K562 (cell line): Measurements from ENCODE around the gene CLASP2. TPM values are rescaled to one million over a fixed set of nuclear protein-coding genes. Genes with fewer than 3 reads are reported as not detected.

Experiments used
- ATAC-seq: fragments of 200-7000 bp; cut with Tn5 transposase; 3 replicates; pipeline ENCODE4 v1.9.1; 2020; ENCODE audit warnings: moderate library complexity
- BruUV-seq: library from RNA; stranded (reverse); fragments of 400-500 nt; replicated peaks from 2 replicates; lab custom pipeline; 2021; lab: Mats Ljungman, UMichigan
- CTCF ChIA-PET: fragments of 300-600 bp; formaldehyde crosslinking; extraction: SDS; loops from one replicate; lab custom pipeline; 2021; ENCODE audit warnings: low intra/inter-chr PET ratio; lab: Yijun Ruan, JAX
- POLR2A ChIA-PET: fragments of 300-600, 350-650 bp; sonication (Branson Sonifier 250); formaldehyde crosslinking; extraction: SDS; loops from one replicate; lab custom pipeline; 2021; ENCODE audit warnings: antibody characterized with exemption, inconsistent platforms; lab: Yijun Ruan, JAX
- DNase-seq, 4 experiments: peaks; one replicate each; pipeline versions ENCODE4 v3.0.0 to v3.0.0-alpha.2; 2011 to 2018; ENCODE audit warnings: low spot score in 3 of 4, mixed read lengths in 3 of 4; ENCODE audit errors: extremely low read depth in 1 of 4
- FAIRE-seq: peaks from 2 replicates; lab custom pipeline; 2011; peaks lifted over from hg19 to GRCh38; lab: Jason Lieb, UNC
- H2AFZ ChIP-seq: 2 replicates; pipeline ENCODE4 v1.6.0; 2011; ENCODE audit warnings: low read depth, low read length, control low read depth, inconsistent platforms
- H3K27ac ChIP-seq: fragments of 200-600 bp; 3 replicates; pipeline ENCODE4 v1.8.0; 2011; ENCODE audit warnings: low read depth, mild to moderate bottlenecking, control low read depth, inconsistent platforms, low read length, moderate library complexity, mixed read lengths; ENCODE audit errors: extremely low read depth
- H3K27me3 ChIP-seq, 2 experiments: fragments of 300-600 bp in 1 of 2; 2 replicates in 1 of 2; 3 replicates in 1 of 2; pipeline versions ENCODE4 v1.6.0 to v1.8.0; 2011; ENCODE audit warnings: inconsistent platforms in 2 of 2, low read length in 2 of 2, mild to moderate bottlenecking in 1 of 2, mixed read lengths in 1 of 2, moderate library complexity in 1 of 2; ENCODE audit not compliant: control insufficient read depth in 2 of 2, insufficient read depth in 2 of 2
- H3K36me3 ChIP-seq: fragments of 300-600 bp; 3 replicates; pipeline ENCODE4 v1.8.0; 2011; ENCODE audit warnings: mild to moderate bottlenecking, low read length, inconsistent platforms; ENCODE audit not compliant: control insufficient read depth, insufficient read depth
- H3K4me1 ChIP-seq, 2 experiments: fragments of 200-600 bp in 1 of 2; replicated peaks in 1 of 2; 2 replicates in 1 of 2; 3 replicates in 1 of 2; pipeline versions ENCODE4 v1.5.1 to v1.8.0; 2011; ENCODE audit warnings: inconsistent platforms in 2 of 2, low read length in 2 of 2, mild to moderate bottlenecking in 1 of 2, mixed read lengths in 1 of 2, moderate library complexity in 1 of 2; ENCODE audit not compliant: control insufficient read depth in 2 of 2, insufficient read depth in 2 of 2
- H3K4me2 ChIP-seq: 2 replicates; pipeline ENCODE4 v1.6.1; 2011; ENCODE audit warnings: low read length, control low read depth, inconsistent platforms, mixed read lengths; ENCODE audit not compliant: insufficient read depth
- H3K4me3 ChIP-seq: fragments of 200-600 bp; sonication (generic), shearing (Covaris generic); 2 replicates; pipeline ENCODE4 v1.5.1; 2016; ENCODE audit warnings: control low read depth, inconsistent platforms
- H3K79me2 ChIP-seq: fragments of 200-600 bp; 3 replicates; pipeline ENCODE4 v1.8.0; 2011; ENCODE audit warnings: low read length, inconsistent platforms; ENCODE audit not compliant: control insufficient read depth, insufficient read depth
- H3K9ac ChIP-seq, 2 experiments: 2 replicates each; pipeline versions ENCODE4 v1.6.0 to v1.6.1; 2011; ENCODE audit warnings: low read depth in 2 of 2, low read length in 2 of 2, control low read depth in 1 of 2, inconsistent platforms in 1 of 2, mild to moderate bottlenecking in 1 of 2, mixed read lengths in 1 of 2; ENCODE audit not compliant: insufficient read depth in 1 of 2
- H3K9me1 ChIP-seq: one replicate; pipeline ENCODE4 v1.6.0; 2011; ENCODE audit warnings: inconsistent platforms, mild to moderate bottlenecking, low read length, moderate library complexity; ENCODE audit not compliant: control insufficient read depth, insufficient read depth
- H3K9me3 ChIP-seq: replicated peaks from 2 replicates; pipeline ENCODE4 v1.5.1; 2011; ENCODE audit warnings: low read depth, low read length, inconsistent platforms; ENCODE audit not compliant: control insufficient read depth, insufficient read depth
- H4K20me1 ChIP-seq: replicated peaks from 2 replicates; pipeline ENCODE4 v1.6.1; 2011; ENCODE audit warnings: low read length, inconsistent platforms, mixed read lengths; ENCODE audit not compliant: control insufficient read depth, insufficient read depth
- FOXJ3 ChIP-seq: sonication (generic); formaldehyde crosslinking; IDR thresholded peaks from 2 replicates; pipeline ENCODE4 v1.4.0; 2020; ENCODE audit warnings: mild to moderate bottlenecking, missing genetic modification reagents
- HNRNPK ChIP-seq: fragments of 200-400 bp; formaldehyde crosslinking; IDR thresholded peaks from one replicate; pipeline ENCODE4 v1.6.1; 2018; ENCODE audit warnings: mild to moderate bottlenecking, low read depth, low read length; ENCODE audit not compliant: poor library complexity, severe bottlenecking
- MEIS2 ChIP-seq: fragments of 450-650 bp; IDR thresholded peaks from 2 replicates; pipeline ENCODE4 v1.6.1; 2014; ENCODE audit warnings: mild to moderate bottlenecking; ENCODE audit not compliant: partially characterized antibody
- PHB ChIP-seq: fragments of 250-450 bp; sonication (Bioruptor Pico); IDR thresholded peaks from 2 replicates; pipeline ENCODE4 v1.5.0; 2021
- POLR2B ChIP-seq: fragments of 450-650 bp; IDR thresholded peaks from 2 replicates; pipeline ENCODE4 v1.6.1; 2018; ENCODE audit warnings: low read depth; ENCODE audit not compliant: partially characterized antibody
- POLR2H ChIP-seq: IDR thresholded peaks from 2 replicates; pipeline ENCODE4 v1.6.1; 2016; ENCODE audit warnings: missing genetic modification characterization, low read depth, mild to moderate bottlenecking, control low read depth, missing compliant biosample characterization, moderate library complexity
- PYGO2 ChIP-seq: fragments of 450-650 bp; IDR thresholded peaks from 2 replicates; pipeline ENCODE4 v1.6.1; 2016; ENCODE audit warnings: mild to moderate bottlenecking, missing genetic modification characterization, moderate library complexity, missing compliant biosample characterization
- TBL1XR1 ChIP-seq, 2 experiments: IDR thresholded peaks; 2 replicates each; pipeline ENCODE4 v1.6.1; 2012; ENCODE audit warnings: improper control_type of control experiment in 2 of 2, low read length in 2 of 2, mild to moderate bottlenecking in 1 of 2
- ZNF717 ChIP-seq: fragments of 250-450 bp; sonication (Bioruptor Pico); IDR thresholded peaks from 2 replicates; pipeline ENCODE4 v1.5.0; 2021
- WGBS: fragments of 100-300 bp; shearing (Covaris generic); methylation state at CpG from one replicate; pipeline ENCODE4 v1.1.6; 2016; ENCODE audit warnings: low coverage, mixed read lengths; ENCODE audit not compliant: insufficient coverage; ENCODE audit errors: missing lambda C conversion rate; 5-methylcytosine and 5-hydroxymethylcytosine counted together
- in situ Hi-C: fragments of 300-500 bp; cut with MboI; formaldehyde crosslinking; loops from 4 replicates; pipeline ENCODE4 v1.15.0; 2018; ENCODE audit warnings: inconsistent platforms, mixed read lengths
- intact Hi-C: fragments of 100-400 bp; cut with micrococcal nuclease; formaldehyde crosslinking; loops from 2 replicates; pipeline ENCODE4 v1.14.2; 2022
- polyA plus RNA-seq, 8 experiments: library from polyadenylated mRNA; depleted of rRNA in 4 of 8; stranded (reverse) in 5 of 8; unstranded in 3 of 8; fragments of >200 nt; fragmentation: Nextera tagmentation in 2 of 8; fragmentation: Illumina TruSeq in 1 of 8; extraction: Ambion mirVana in 2 of 8; extraction: Trizol in 1 of 8; gene quantifications; 2 replicates each; pipeline versions ENCODE4 v1.2.1 to v1.2.3, GENCODE V29; 2011 to 2014; ENCODE audit warnings: inconsistent platforms in 1 of 8, missing spikeins in 1 of 8
- total RNA-seq, 7 experiments: library from RNA; depleted of rRNA in 6 of 7; stranded (reverse); fragments of >200 nt in 6 of 7; fragmentation: Illumina TruSeq in 2 of 7; extraction: Trizol in 2 of 7; gene quantifications; 2 replicates each; pipeline versions ENCODE4 v1.2.1 to v1.2.3, GENCODE V29; 2011 to 2021; ENCODE audit warnings: low replicate concordance in 1 of 7
- TF ChIP-seq, protein P1 (sequence below): IDR thresholded peaks from 2 replicates; pipeline ENCODE4 v1.6.1; 2012; ENCODE audit warnings: low read depth, low read length, improper control_type of control experiment, borderline replicate concordance
- TF ChIP-seq, protein P2 (sequence below), 2 experiments: fragments of 450-650 bp; formaldehyde crosslinking in 1 of 2; IDR thresholded peaks; 2 replicates each; pipeline versions ENCODE4 v1.4.0 to v1.6.1; 2014 to 2020; ENCODE audit warnings: mild to moderate bottlenecking in 2 of 2, borderline replicate concordance in 1 of 2, low read depth in 1 of 2

CLASP2 gene
- total and polyA plus RNA-seq, 9 of the 15 experiments (the other 6 are each of a cell fraction or from before 2014, with no cell fraction given) = 13.5 to 107 (median 71.8) TPM

DNA sequence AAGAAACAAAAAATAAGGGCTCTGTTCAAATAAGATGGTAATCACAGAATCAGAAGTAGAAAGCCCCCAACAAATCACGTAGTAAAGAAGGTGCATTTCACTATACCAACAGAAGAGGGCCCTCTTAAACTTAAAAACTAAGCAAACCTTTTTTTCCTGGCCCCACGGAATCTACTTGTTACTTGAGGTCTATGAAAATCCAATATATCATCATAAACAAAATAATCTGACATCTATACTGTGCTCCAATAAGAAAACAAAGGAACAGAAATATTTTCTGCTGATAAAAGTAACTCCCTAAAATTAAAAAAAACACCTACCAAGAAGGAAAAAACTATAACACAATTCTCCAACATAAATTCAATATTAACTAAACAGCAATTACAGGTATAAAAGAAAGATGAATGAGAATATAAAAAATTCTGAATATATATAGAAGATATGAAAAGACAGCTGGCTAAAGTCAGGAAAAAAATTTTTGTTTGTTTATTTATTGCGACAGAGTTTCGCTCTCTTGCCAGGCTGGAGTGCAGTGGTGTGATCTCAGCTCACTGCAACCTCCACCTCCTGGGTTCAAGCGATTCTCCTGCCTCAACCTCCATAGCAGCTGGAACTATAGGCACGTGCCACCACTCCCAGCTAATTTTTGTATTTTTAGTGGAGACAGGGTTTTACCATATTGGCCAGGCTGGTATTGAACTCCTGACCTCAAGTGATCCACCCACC lies 81.8 kb downstream of the CLASP2 start:
- intact Hi-C loops (loop anchor here (1.0 to 10.0 kb wide), 4 partner anchors 80 to 501 kb away; no protein-coding TSS in a partner anchor), in situ Hi-C loops (loop anchor here (5.0 kb wide), 2 partner anchors 81 to 146 kb away; partner anchors contain the start of gene CLASP2)
- H3K9me3 ChIP-seq = no peaks in the 10 kb centered on the region
- H3K9ac ChIP-seq = no peak overlapping the region
- H3K4me1 ChIP-seq = no peaks in the 10 kb centered on the region
- no peak overlapping the region for H2AFZ ChIP-seq
- peak; percentile 33 to 72 (median 40) for DNase-seq
- ATAC-seq = peak; percentile 80
- ChIA-PET POLR2A (interaction anchor here (0.8 to 1.4 kb wide), 6 partner anchors 14 to 156 kb away, joined by 3 to 4 read pairs (median 3); no protein-coding TSS in a partner anchor), CTCF (interaction anchor here (0.6 to 4.3 kb wide), 6 partner anchors 80 to 154 kb away, joined by 3 to 43 read pairs (median 8); no protein-coding TSS in a partner anchor)
- no peaks in the 10 kb centered on the region for H3K79me2 ChIP-seq
- peak; percentile 63 for FAIRE-seq
- BruUV-seq = no TSS peak
- H3K9me1 ChIP-seq = no peaks in the 10 kb centered on the region
- no peak overlapping the region for H3K4me2 ChIP-seq
- H3K27ac ChIP-seq = no peak overlapping the region
- H4K20me1 ChIP-seq = 0 out of 2 replicates have a peak, but pooled peaks cover 5% of the 10 kb centered on the region
- WGBS = 47% methylated on average over 6 of the region's 6 CpGs
- H3K36me3 ChIP-seq = peaks cover 28% of the 10 kb centered on the region
- no peak overlapping the region for H3K4me3 ChIP-seq
- H3K27me3 ChIP-seq = no peaks in the 10 kb centered on the region
- no peak for TF ChIP-seq POLR2B
- TF ChIP-seq, protein P1, sequence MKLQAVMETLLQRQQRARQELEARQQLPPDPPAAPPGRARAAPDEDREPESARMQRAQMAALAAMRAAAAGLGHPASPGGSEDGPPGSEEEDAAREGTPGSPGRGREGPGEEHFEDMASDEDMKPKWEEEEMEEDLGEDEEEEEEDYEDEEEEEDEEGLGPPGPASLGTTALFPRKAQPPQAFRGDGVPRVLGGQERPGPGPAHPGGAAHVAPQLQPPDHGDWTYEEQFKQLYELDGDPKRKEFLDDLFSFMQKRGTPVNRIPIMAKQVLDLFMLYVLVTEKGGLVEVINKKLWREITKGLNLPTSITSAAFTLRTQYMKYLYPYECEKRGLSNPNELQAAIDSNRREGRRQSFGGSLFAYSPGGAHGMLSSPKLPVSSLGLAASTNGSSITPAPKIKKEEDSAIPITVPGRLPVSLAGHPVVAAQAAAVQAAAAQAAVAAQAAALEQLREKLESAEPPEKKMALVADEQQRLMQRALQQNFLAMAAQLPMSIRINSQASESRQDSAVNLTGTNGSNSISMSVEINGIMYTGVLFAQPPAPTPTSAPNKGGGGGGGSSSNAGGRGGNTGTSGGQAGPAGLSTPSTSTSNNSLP = peak; percentile 62; the same call in 1 of the 2 replicates
- peak; percentile 49; the same call in 1 of the 2 replicates for TF ChIP-seq POLR2H (tag)
- TF ChIP-seq PYGO2 (tag) = no peak
- TF ChIP-seq FOXJ3 = no peak
- TF ChIP-seq TBL1XR1 (IDR thresholded peaks at IDR 0.05; ENCODE audit: low read length in 2 of 2) = 0 out of 4 replicates have a peak, but pooled peaks of 1 of the 2 experiments have one; percentile 17
- TF ChIP-seq ZNF717 = no peak
- no peak for TF ChIP-seq PHB (CRISPR knock-in tag)
- peak; percentile 60 for TF ChIP-seq MEIS2
- TF ChIP-seq, protein P2, sequence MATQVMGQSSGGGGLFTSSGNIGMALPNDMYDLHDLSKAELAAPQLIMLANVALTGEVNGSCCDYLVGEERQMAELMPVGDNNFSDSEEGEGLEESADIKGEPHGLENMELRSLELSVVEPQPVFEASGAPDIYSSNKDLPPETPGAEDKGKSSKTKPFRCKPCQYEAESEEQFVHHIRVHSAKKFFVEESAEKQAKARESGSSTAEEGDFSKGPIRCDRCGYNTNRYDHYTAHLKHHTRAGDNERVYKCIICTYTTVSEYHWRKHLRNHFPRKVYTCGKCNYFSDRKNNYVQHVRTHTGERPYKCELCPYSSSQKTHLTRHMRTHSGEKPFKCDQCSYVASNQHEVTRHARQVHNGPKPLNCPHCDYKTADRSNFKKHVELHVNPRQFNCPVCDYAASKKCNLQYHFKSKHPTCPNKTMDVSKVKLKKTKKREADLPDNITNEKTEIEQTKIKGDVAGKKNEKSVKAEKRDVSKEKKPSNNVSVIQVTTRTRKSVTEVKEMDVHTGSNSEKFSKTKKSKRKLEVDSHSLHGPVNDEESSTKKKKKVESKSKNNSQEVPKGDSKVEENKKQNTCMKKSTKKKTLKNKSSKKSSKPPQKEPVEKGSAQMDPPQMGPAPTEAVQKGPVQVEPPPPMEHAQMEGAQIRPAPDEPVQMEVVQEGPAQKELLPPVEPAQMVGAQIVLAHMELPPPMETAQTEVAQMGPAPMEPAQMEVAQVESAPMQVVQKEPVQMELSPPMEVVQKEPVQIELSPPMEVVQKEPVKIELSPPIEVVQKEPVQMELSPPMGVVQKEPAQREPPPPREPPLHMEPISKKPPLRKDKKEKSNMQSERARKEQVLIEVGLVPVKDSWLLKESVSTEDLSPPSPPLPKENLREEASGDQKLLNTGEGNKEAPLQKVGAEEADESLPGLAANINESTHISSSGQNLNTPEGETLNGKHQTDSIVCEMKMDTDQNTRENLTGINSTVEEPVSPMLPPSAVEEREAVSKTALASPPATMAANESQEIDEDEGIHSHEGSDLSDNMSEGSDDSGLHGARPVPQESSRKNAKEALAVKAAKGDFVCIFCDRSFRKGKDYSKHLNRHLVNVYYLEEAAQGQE (IDR thresholded peaks at IDR 0.05; ENCODE audit: borderline replicate concordance) = peak; percentile 84
- TF ChIP-seq, protein P2 (CRISPR knock-in tag; IDR thresholded peaks at IDR 0.05; ENCODE audit: low read depth) = no peak
- TF ChIP-seq HNRNPK = no peak
